Upper lobe of left lung (tissue), 6 donors: ENCODE measurements around the gene LRRC75B. TPM values are rescaled to one million over a fixed set of nuclear protein-coding genes. Genes with fewer than 3 reads are reported as not detected.
A peak's percentile ranks its signal among the peaks of the same experiment; 100 is the strongest.

Experiments used
- ATAC-seq, 2 donors: fragments of 200-7000 bp; cut with Tn5 transposase; one replicate each; pipeline ENCODE4 v1.9.1; 2022; ENCODE audit warnings: mild to moderate bottlenecking in 2 of 2, moderate library complexity in 2 of 2; ENCODE audit not compliant: low FRiP score in 2 of 2
- DNase-seq, 2 donors: peaks; one replicate each; pipeline ENCODE4 v3.0.0-alpha.2; 2019 to 2020
- H3K27ac ChIP-seq, 4 donors: fragments of 200-600 bp; sonication (generic); one replicate each; pipeline ENCODE4 v1.5.1; 2016 to 2019
- H3K27me3 ChIP-seq, 4 donors: fragments of 200-600 bp; sonication (generic); one replicate each; pipeline ENCODE4 v1.5.1; 2017 to 2019
- H3K36me3 ChIP-seq, 4 donors: fragments of 200-600 bp; sonication (generic); one replicate each; pipeline ENCODE4 v1.5.1; 2016 to 2019
- H3K4me1 ChIP-seq, 4 donors: fragments of 200-600 bp; sonication (generic); one replicate each; pipeline ENCODE4 v1.5.1; 2018 to 2019
- H3K4me3 ChIP-seq, 4 donors: fragments of 200-600 bp; sonication (generic); one replicate each; pipeline ENCODE4 v1.5.1; 2017 to 2019; ENCODE audit warnings: mild to moderate bottlenecking in 2 of 4, moderate library complexity in 1 of 4
- H3K9me3 ChIP-seq, 4 donors: fragments of 200-600 bp; sonication (generic); one replicate each; pipeline ENCODE4 v1.5.1; 2018 to 2019
- EP300 ChIP-seq, 4 donors: sonication (generic); formaldehyde crosslinking; IDR thresholded peaks; one replicate each; pipeline ENCODE4 v1.5.1; 2017; ENCODE audit warnings: antibody characterized with exemption in 4 of 4, control low read depth in 2 of 4
- POLR2A ChIP-seq, 4 donors: fragments of 450-650 bp; IDR thresholded peaks; one replicate each; pipeline ENCODE4 v1.5.1; 2016 to 2017; ENCODE audit warnings: antibody characterized with exemption in 4 of 4, mild to moderate bottlenecking in 2 of 4
- POLR2AphosphoS5 ChIP-seq, 2 donors: sonication (generic); formaldehyde crosslinking; IDR thresholded peaks; one replicate each; pipeline ENCODE4 v1.5.1; 2017; ENCODE audit warnings: antibody characterized with exemption in 2 of 2
- WGBS, 2 donors: methylation state at CpG; one replicate each; pipeline ENCODE4 v1.1.5; 2017 to 2018; 5-methylcytosine and 5-hydroxymethylcytosine counted together
- total RNA-seq, 6 donors: library from RNA; depleted of rRNA in 4 of 6; stranded (reverse); fragments of >200 nt in 4 of 6; gene quantifications; one replicate each; pipeline versions ENCODE4 v1.1.0 to v1.2.1, GENCODE V29; 2016 to 2021
- TF ChIP-seq, protein P1 (sequence below), 6 experiments: fragments of 450-650 bp in 4 of 6; fragments of 200-600 bp in 2 of 6; sonication (generic) in 2 of 6; IDR thresholded peaks; one replicate each; pipeline ENCODE4 v1.5.1; 2016 to 2019; ENCODE audit warnings: antibody characterized with exemption in 6 of 6
- donor health status: DM: no; HTN: no; CAD: no; lungs with moderate emphysema.
- donor health status: DM: no; HTN: yes; CAD: no; lungs with severe emphysema.

The LRRC75B gene
- total RNA-seq, 6 donors from 2014 or later = 9.7 to 50.3 (median 13.2) TPM

DNA sequence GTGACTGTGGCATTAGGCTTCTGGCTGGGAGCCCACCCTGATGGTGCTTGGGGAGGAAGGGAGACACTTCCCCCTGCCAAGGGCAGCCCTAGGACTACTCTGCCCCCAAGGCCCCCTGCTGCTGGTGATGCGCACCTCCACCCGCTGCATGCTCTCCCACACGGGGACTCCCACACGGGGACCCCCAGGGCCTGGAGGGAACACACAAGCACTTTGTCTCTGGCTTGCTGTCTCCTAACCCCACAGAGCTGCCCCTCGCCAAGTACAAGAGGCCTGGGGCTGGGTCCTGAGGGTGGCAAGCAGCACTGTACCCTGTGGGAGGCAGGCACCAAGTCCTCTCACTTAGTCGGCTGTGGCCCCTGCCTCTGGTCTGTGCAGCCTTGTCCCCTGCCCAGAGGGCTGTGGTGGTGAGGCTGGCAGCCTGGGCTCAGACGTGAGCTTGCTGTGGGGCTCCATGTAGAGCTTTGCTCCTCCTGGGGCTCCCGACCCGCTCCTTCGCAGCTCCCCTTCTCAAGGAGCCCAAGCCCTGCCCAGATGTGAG lies 7.9 kb downstream of the LRRC75B start:
- Histone ChIP-seq H3K9me3 (no peaks in the 10 kb centered on the region), H3K4me1 (peaks cover 3 to 13% (median 10%) of the 10 kb centered on the region in 4 donors), H3K27me3 (no peaks in the 10 kb centered on the region), H3K4me3 (no peak overlapping the region), H3K27ac (no peak overlapping the region), H3K36me3 (peaks cover 0 to 22% (median 7%) of the 10 kb centered on the region in 4 donors)
- no peak for ATAC-seq
- WGBS, 2 donors = 88 to 98% methylated on average over 6 to 9 of the region's 10 CpGs
- no peak for DNase-seq
- TF ChIP-seq EP300 (IDR thresholded peaks at IDR 0.05) (no peak), POLR2A (IDR thresholded peaks at IDR 0.05) (no peak), POLR2AphosphoS5 (IDR thresholded peaks at IDR 0.05) (no peak)
- TF ChIP-seq, protein P1, sequence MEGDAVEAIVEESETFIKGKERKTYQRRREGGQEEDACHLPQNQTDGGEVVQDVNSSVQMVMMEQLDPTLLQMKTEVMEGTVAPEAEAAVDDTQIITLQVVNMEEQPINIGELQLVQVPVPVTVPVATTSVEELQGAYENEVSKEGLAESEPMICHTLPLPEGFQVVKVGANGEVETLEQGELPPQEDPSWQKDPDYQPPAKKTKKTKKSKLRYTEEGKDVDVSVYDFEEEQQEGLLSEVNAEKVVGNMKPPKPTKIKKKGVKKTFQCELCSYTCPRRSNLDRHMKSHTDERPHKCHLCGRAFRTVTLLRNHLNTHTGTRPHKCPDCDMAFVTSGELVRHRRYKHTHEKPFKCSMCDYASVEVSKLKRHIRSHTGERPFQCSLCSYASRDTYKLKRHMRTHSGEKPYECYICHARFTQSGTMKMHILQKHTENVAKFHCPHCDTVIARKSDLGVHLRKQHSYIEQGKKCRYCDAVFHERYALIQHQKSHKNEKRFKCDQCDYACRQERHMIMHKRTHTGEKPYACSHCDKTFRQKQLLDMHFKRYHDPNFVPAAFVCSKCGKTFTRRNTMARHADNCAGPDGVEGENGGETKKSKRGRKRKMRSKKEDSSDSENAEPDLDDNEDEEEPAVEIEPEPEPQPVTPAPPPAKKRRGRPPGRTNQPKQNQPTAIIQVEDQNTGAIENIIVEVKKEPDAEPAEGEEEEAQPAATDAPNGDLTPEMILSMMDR (IDR thresholded peaks at IDR 0.05) = no peak

DNA sequence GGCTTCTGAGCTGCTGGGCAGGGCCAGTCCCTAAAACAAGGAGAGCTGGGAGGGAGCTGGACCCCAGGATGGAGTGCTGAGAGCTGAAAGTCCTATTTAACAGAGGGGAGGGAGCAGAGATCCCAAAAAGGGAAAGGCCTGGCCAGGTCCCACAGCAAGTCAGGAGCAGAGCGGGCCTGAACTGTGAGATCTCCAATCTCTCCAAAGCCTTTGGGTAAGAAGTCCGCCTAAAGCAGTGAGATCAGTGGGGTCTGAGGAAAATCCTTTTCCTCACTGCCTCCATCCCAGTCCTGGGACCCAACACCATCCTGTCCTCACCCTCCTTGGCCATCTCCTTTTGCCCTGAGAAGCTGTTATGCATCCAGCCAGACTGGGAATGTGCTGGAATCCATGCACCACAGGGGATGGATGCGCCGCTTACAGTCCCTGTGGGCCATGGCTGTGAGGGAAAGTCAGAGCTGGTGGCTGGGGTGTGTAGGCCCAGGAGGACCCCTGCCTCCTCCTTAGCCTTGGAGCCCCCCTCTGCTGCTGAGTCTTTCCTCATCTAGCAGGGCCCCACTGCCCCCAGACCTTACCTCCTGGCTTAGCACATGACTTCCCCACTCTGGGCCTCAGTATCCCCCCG lies 8.6 kb downstream of the LRRC75B start:
- H3K27ac ChIP-seq = peak overlapping the region; percentile 13 to 50 (median 20)
- H3K9me3 ChIP-seq = no peaks in the 10 kb centered on the region
- H3K4me1 ChIP-seq = peaks cover 3 to 13% (median 10%) of the 10 kb centered on the region in 4 donors
- WGBS, 2 donors = 83 to 88% methylated on average over 5 of the region's 5 CpGs
- no peak for TF ChIP-seq POLR2AphosphoS5 (IDR thresholded peaks at IDR 0.05)
- no peaks in the 10 kb centered on the region for H3K27me3 ChIP-seq
- ATAC-seq = no peak
- no peak overlapping the region for H3K4me3 ChIP-seq
- no peak for DNase-seq
- H3K36me3 ChIP-seq = peaks cover 0 to 22% (median 7%) of the 10 kb centered on the region in 4 donors

DNA sequence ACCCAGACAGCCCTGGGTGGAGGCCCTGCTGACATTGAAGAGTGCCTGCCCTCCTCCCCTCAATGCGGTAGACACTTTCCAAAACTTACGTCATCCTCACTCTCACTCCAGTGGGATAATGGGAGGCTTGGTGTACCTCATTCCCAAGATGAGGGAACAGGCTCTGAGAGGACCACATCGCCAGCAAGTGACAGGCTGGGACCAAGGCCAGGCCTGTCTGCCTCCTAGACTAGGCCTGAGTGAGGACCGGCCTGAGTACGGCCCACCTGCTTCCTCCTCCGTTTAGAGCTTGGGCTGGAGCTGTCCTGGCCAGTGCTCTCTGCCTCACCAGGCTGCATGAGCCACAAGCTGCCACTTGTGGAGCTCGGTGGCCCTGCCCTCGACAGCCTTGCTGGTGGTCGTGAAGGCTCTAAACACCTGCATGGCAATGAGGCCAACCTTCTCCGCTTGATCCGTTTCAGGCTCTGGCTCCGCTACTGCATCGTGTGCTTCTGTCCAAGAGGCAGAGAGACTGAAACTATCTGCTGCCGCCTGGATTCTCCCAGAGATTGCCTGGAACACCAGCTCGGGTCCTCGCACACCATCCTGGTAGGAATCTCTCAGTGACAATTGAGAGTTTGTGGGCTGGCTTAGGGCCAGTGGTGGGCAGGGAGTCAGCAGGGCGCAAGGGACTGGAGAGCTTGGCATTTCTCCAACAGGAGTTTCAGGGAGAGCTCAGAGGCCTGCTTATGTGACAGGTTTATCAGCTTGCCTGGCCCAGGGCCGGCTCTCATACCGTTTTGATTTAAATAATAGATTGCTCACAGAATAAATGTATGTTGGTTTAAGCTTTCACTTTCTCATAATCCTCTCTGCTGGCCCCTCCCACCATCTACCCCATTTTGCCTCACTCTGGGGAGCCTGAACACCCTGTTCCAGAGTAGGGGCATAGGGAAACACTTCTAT lies 9.4 kb downstream of the LRRC75B start:
- WGBS, 2 donors = 57 to 61% methylated on average over 5 to 19 of the region's 19 CpGs
- no peak overlapping the region for H3K4me3 ChIP-seq
- peak overlapping the region; percentile 13 to 50 (median 20) for H3K27ac ChIP-seq

DNA sequence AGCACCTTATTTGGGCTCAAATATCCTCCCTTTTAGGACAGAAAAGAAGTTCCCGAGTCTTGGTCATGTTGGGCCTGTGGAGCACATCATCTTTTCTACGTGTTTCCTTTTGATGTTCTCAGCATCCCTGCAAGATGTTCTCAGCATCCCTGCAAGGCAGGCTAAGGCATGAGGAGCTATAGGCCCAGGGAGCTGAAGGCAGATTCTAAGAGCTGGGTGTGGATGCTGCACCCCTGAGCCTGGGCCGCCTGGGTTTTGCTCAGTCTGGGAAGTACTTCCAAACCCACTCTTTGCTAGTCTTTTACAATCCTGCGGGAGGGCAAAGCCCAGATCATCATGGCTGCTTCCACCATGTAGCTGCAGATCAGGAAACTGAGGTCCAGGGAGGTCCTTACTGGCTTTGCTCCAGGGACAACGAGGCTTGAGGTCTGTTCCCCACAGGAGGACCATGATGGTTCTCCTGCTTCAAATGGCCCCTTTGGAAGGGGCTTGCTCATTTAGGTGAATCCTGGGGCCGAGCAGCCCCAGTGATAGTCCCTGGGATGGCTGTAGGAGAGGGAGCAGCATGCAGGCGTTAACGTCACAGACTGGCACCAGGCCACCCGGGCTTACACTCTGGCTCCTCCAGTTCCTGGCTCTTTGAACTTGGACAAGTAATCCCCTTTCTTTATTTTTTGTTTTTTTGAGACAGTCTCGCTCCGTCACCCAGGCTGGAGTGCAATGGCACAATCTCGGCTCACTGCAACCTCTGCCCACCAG lies 10.6 kb downstream of the LRRC75B start:
- no peaks in the 10 kb centered on the region for H3K27me3 ChIP-seq
- DNase-seq = no peak
- H3K4me3 ChIP-seq = no peak overlapping the region
- TF ChIP-seq POLR2A (IDR thresholded peaks at IDR 0.05) = no peak
- TF ChIP-seq EP300 (IDR thresholded peaks at IDR 0.05) = no peak
- no peak for TF ChIP-seq POLR2AphosphoS5 (IDR thresholded peaks at IDR 0.05)
- TF ChIP-seq, protein P1 (IDR thresholded peaks at IDR 0.05) = no peak
- no peak overlapping the region for H3K27ac ChIP-seq
- no peaks in the 10 kb centered on the region for H3K9me3 ChIP-seq
- H3K4me1 ChIP-seq = peaks cover 9 to 20% (median 17%) of the 10 kb centered on the region in 4 donors
- ATAC-seq = no peak
- 91 to 95% methylated on average over 11 to 12 of the region's 12 CpGs for WGBS, 2 donors
- peaks cover 0 to 12% (median 2%) of the 10 kb centered on the region in 4 donors for H3K36me3 ChIP-seq

More for the DNA sequence above, 9.4 kb downstream of the LRRC75B start:
- ATAC-seq (peak in 1 of 2 donors; percentile 75), DNase-seq (no peak)
- peaks cover 7 to 20% (median 12%) of the 10 kb centered on the region in 4 donors for H3K4me1 ChIP-seq
- H3K36me3 ChIP-seq = peaks cover 0 to 19% (median 4%) of the 10 kb centered on the region in 4 donors
- TF ChIP-seq, protein P1 (IDR thresholded peaks at IDR 0.05) = no peak
- TF ChIP-seq POLR2AphosphoS5 (IDR thresholded peaks at IDR 0.05) (no peak), POLR2A (IDR thresholded peaks at IDR 0.05) (no peak), EP300 (IDR thresholded peaks at IDR 0.05) (no peak)
- no peaks in the 10 kb centered on the region for H3K9me3 ChIP-seq
- H3K27me3 ChIP-seq = no peaks in the 10 kb centered on the region
